HG03108 (cell line): ENCODE data around the gene GATA2.

Experiments
- ATAC-seq: cut with Tn5 transposase; IDR thresholded peaks from one replicate; pipeline ENCODE4 v1.9.1; 2021; ENCODE audit warnings: moderate library complexity; ENCODE audit not compliant: unreplicated experiment

GATA2 gene

DNA sequence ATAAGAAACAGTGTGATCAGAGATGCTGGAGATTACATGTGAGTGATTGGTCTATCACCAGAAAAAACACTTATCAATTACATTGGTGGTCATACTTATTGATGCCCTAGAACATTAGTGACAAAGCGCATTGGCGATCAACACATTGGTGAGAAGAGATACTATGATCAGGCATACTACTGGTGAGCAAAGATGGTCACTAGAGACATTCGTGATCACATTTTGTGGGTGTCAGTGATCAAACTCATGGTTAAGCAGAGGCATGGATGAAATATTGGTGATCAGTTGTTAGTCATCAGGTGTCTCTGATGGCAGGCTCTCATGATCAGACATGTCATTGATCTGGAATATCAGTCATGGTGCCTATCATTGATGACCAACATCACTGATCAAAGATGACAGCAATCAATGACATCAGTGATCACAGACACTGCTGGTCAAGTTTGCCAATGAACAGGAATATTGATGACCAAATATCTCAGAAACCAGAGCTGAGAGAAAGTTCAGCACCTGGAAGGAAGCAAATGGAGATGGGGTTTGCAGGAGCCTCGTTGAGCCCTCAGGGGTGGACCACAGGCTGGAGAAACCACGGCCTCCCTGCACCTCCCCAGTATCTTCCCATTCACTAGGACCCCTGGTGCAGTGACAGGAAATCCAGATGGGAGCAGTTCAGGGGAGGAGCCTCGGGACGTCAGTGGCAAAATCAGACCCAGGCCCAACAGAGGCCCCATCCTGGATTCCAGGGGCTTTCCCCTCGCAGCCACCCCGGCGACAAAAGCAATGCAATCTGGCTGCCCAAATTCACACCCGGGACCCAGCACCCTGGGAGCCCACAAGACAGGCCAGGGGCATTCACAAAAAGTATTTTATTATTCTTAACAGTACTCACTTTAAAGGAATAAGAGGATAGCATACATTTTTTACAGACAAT lies 14.2 kb downstream of the GATA2 start:
- ATAC-seq = no peak

DNA sequence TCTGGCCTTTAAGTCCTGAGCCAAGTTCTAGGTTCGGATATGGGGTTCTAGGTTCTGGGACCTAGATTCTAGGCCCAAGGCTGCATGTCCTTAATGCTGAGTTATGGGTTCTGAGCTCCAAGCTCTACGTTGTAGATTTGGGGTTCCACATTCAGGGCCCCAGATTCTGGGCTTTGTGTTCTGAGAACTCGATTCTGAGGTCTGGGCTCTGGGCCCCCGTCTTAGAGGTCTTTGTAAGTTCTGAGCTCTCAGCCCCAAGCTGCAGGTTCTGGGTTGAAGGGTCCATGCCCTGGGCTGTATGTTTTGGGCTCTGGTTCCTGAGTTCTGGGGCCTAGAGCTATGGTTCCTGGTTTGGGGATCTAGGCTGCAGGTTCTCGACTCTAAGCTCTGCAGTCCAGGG lies 16.3 kb downstream of the GATA2 start:
- no peak for ATAC-seq

DNA sequence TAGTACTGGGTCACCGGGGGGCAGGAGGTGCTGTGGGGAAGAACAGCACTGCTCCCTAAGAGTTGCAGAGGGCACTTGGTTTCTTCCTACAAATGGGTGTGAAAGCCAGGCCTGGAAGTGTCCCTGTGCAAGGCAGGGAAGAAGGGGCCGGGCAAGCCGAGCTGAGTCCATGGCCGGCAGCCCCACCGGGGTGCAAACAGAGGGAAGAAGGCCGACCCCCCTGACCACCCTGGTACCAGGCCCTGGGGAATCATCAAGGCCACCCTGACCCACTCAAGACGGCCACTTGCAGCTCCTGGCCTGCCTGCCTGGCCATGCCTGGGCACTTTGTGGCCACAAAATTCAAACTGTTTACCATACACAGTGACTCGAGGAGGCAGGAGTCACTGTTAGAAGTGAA lies 17.6 kb downstream of the GATA2 start:
- no peak for ATAC-seq

DNA sequence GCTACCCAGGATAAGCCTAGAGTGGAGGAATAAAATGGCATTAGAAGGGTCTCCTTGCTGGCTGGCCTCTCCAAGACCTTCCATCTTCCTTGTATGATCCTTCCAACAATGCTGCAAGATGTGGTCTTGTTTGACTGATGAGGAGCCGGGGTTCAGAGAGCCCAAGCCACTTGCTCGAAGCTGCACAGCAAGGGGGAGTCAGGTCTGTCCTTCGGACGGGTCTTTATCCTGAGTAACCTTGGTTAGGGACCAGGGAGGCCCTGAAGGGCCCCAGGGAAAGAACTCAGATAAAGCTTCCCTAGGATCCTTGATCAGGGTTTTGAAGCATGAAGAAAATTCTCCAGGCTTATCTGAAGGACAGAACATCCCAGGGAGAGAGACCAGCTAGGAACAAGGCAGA lies 19.3 kb downstream of the GATA2 start:
- no peak for ATAC-seq

DNA sequence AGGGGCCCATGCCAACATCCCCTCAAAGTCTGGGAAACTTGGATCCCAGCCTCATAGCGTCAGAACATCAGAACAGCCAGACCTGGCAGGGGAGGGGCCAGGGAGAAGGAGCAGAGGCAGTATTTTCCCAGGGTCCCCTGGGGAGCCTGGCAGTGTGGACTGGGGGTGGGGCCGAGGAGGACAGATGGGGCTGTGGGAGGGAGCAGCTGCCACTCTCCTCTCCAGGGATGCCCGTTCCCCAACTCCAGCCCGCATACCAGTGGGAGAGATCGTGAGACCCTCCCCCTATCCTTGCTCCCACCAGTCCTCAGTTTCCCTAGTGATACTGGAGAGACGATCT lies 19.9 kb downstream of the GATA2 start:
- no peak for ATAC-seq

DNA sequence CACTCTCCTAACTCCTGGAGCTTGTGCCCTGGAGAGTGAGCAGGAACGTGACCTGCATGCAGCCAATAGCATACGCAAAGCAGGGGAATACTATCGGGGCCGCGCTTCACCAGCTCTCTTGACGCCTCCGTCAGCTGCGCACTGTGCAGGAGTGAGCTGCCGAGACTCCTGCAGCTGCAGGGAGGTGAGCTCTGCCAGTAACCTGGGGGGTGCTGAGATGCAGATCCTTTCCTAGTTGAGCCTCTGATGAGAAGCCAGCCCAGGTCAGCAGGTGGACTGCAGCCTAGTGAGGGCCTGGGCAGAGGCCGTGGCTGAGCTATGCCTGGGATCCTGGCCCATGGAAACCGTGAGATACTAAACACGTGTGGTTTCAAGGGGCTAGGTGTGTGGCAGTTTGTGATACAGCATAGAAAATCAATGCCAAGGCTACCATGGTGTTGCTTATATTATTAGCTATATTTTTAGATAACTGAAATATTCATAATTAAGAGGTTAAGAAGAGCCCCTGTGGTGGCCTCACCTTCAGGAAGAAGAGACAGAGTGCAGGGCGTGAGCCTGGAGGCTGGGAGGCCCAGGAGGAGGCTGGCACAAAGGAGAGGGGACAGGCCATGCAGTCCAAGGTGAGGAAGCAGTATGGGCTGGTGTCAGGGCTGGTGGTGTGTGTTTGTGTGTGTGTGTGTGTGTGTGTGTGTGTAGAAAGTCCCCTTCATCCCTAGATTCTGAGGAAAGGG lies 20.4 kb downstream of the GATA2 start:
- no peak for ATAC-seq

DNA sequence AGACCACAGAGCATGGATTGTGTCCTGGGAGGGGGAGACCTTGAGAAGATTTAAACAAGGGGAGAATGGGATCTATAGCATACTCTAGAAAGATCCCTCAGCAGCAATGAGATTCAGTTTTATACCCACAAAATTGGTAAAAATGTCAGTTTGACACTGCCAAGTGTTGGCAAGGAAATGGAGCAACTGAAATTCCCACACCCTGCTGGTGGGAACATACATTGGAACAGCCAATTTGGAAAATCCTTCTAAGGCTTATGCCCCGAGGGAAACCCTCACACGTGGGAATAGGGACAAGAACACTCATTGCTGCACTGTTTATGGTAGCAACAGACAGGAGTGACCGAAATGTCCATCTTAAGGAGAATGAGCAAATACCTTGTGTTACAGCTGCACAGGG lies 21.3 kb downstream of the GATA2 start:
- no peak for ATAC-seq

DNA sequence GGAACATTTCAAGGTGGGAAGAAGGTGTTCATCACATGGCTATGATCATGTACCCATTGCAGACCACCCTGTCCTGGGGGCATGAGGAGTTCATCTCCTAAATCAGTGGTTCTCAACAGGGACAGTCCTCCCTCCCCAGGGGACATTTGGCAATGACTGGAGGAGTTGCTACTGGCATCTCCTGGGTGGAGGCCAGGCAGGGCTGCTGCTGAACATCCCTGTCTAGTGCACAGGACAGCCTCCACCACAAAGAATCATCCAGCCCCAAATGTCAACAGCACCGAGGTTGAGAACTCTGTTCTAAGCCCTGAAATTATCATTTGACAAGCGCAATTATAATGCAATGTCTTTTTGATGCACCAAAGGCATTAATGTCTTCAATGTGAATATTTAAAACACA lies 21.9 kb downstream of the GATA2 start:
- ATAC-seq = no peak

DNA sequence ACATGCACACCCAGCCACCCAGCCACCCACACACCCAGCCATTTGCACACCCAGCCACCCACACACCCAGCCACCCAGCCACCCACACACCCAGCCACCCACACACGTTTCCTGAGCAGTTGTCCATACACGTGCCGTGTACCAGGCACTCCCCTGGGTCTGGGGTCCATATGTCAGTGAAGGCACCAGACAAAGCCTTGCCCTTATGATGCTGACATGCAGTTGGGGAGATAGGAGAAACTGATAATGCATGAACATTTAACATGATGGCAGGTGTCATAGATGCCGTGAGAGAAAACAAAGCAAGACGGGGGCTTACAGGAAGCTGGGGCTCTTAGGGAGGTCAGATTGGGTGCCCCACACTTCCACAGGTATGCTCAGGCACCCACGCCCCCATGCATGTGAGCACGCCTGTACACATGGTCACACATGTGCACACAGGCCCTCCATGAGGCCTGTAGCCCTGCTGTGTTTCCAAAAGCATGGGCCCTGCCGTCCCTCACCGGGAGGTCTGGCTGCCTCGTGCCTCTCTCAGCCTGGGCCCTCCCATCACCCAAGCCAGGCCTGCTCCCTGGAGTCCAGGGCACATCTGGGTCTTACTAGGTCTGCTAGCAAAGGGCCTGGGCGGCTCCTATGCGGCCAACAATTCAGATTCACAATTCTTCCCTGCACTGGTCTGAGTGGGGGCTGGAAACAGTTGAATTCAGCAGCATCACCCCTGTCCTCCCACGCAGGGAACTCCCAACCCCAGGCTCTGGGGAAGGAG lies 22.7 kb downstream of the GATA2 start:
- ATAC-seq = no peak

DNA sequence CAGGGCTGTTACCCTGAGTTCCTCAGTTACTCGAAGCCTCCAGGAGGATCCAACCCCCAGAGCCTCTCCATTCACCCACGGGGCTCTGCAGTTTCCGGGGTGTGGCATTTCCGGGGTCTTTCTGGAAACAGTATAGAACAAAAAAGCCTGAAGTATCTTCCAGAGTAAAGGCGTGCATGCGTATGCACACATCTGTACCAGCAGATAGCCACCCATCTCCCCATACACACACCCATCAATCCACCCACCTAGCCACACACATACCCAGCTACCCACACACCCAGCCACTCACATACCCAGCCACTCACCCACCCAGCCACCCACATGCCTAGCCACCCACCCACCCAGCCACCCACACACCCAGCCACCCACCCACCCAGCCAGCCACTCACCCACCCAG lies 23.4 kb downstream of the GATA2 start:
- no peak for ATAC-seq

DNA sequence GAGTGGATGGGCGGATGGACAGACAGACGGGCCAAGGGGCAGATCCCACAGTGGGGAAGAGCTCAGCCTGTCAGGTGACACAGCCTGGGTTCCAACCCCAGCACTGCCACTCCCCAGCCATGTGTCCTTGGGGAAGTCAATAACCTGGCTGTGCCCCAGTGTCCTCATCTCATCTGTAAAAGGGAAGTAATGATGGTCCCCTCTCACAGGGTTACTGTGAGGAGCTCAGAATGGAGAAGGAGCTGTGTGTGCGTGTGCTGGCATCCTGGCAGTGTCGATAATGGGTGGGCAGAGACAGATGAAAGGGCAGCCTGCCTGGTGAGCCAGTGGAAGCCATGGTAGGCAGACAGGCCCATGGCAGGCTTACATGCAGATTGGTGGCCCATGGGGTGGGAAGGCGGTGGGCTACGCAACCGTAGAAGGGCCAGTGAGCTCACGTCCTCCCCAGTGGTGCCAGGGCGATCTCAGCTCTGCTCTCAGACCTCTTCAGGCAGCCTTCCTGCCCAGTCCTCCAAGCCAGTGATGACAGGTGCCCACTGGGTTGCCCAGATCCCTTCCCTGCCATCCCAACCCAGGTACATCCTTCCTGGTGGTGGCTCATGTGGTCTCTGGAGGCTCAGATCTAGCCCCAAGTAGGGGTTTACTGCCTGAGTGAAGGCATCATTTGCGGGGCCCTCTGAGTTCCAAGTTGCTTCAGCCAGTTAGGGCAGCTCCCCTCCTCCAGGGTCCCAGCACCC lies 24.0 kb downstream of the GATA2 start:
- no peak for ATAC-seq

DNA sequence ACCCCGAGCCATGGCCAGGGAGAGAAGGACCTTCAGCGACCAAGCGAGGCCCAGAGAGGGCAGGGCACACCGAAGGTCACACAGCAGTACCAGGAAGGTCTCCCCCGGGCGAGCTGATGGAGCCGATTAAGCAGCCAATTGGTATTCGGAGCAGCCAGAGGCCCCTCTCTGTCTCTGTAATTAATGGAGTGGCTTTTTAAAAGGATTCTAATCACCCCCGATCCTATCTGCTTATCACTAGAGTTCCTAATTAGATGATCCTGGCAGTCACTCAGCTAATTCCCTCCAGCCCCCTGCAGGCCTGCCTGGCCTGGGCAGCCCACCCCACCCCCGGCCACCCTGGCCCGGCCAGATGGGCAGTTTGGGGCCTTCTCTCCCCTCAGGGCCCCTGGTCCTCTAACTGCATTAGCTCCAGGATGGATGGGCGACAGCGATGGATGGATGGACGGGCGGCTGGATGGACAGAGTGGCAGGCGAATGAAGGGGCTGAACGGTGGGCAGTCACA lies 24.7 kb downstream of the GATA2 start:
- no peak for ATAC-seq

DNA sequence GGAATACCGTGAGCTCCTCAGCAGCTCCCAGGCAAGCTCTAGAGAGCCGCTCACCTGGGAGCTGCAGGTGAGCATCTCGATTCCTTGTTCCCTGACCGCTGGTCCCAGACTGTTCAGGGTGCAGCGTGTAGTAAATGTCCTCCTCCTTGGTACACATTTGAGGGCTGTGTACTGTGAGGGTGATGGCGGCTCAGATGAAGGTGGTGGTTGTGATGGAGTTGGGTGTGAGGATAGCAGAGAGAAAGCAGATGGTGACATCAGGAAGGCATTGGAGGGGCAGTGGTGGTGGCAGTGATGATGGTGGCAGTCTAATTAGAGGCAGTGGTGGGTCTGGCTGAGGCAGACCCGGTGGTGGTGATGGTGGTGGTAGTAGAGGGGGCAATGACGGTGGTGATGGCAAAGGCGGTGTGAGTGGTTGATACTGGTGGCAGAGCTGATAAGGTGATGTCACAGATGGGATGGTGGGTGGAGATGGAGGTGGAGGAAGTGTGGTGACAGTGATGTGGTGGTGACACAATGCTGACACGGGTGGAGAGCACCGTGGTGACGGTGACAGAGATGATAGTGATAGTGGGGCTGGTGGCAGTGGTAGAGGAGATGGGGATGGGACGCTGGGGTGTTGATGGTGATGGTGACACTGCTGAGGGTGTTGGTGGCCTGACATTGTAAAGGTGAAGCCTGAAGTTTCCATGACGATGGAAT lies 26.0 kb downstream of the GATA2 start, which contains the start of gene DNAJB8:
Gene DNAJB8, minus strand, starts transcription at position 51 of the 702 bp plus-strand sequence. CDS start 3,645 bp downstream, outside the sequence.
- no peak for ATAC-seq

DNA sequence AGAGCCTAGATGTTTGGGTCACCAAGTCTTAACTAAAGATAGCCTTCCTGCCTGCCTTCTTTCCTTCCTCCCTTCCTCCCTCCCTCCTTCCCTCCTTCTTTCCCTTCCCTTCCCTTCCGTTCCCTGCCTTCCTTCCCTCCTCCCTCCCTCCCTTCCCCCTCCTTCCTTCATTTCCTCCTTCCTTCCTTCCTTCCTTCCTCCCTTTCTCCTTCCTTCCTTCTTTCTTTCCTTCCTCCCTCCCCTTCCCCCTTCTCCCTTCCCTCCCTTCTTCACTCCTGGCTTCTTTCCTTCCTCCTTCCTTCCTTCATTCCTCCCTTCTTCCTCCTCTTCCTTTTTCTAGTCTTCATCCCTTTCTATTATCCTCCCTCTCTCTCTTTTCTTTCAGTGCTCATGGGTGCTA lies 28.3 kb downstream of the GATA2 start:
- ATAC-seq = no peak

DNA sequence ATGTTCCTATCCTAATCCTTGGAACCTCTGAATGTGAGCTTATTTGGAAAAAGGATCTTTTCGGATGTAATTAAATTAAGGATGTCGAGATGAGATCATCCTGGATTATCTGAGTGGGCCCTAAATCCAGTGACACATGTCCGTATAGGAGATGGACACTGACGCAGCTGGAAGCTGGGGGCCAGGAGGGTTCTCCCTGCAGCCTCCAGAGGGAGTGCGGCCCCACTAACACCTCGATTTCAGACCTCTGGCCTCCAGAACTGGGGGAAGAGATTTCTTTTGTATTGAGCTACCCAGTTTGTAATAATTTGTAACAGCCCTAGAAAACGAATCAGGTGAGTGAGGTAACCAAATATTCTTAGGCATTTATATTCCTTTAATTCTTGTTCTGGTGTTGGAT lies 28.8 kb downstream of the GATA2 start:
- no peak for ATAC-seq

DNA sequence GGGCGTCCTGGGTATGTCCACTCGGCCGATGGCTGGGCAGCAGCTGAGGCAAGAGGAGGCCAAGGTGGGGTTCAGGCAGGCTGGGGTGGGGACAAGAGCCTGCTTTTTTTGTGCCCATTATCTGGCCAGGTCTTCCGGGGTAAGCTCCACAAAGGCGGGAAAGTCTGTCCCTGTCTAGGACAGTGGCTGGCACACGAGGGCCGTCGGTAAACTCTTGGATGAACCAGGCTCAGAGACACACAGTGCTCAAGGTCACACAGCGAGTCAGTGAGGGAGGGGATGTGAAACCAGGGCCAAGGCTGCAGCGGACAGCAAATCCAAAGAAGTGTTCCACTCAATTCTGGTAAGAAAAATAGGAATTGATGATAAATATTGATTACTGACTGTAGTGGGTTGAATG lies 29.2 kb downstream of the GATA2 start:
- no peak for ATAC-seq

DNA sequence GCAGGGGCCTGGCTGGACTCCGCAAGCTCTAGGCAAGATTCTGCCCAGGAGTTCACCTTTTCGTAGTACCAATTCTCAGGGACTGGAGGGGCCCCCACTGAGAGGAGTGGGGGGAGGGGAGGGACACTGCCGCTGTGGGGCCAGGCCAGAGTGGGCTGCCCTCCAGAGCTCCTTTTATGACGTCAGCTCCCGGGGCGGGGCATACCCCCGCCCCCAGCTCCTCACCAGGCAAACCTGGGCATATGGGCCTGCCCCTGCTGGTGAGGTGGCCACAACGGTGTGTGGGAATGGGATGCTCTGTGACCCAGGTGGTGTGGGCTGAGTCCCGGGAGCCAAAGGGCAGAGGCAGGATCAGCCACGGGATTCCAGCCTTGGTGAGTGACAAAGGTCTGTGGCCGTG lies 29.6 kb downstream of the GATA2 start:
- no peak for ATAC-seq

DNA sequence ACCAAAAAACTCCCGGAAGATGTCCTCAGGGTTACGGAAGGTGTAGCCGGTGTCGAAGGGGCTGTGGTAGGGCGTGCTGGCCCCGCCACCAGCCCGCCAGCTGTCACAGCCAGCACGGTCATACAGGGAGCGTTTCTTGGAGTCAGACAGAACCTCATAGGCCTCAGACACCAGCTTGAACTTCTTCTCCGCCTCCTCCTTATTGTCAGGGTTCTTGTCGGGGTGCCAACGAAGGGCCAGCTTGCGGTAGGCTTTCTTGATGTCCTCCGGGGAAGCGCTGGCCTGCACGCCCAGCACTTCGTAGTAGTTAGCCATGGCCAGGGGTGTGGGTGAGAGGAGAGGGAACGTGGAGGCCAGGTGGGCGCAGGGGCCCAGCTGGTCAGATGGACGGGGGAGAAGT lies 30.1 kb downstream of the GATA2 start:
- ATAC-seq = no peak

DNA sequence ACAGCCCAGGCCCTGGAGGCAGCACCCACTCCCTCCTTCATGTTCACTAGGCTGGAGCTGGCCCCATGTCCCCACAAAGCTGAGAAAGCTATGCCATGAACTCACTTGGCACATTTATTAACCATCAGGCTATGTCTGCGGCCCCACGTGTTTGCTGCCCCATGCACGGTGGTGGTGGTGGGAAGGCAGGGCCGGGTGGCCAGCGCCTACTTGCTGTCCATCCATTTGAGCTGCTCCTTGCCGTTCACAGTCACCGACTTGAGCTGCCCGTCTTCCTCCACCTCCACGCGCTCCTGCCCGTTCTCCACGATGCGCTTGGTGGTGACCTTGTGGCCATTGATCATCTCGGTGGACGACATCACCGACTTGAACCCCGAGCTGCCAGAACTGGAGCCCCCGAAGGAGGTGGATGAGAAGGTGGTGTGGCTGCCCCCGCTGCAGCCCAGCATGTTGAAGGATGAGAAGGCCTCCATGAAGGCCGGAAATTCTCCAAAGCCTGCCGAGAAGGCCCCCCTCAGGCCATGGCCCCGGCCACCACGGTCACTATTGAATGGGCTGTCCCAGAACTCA lies 30.6 kb downstream of the GATA2 start:
- ATAC-seq = no peak

DNA sequence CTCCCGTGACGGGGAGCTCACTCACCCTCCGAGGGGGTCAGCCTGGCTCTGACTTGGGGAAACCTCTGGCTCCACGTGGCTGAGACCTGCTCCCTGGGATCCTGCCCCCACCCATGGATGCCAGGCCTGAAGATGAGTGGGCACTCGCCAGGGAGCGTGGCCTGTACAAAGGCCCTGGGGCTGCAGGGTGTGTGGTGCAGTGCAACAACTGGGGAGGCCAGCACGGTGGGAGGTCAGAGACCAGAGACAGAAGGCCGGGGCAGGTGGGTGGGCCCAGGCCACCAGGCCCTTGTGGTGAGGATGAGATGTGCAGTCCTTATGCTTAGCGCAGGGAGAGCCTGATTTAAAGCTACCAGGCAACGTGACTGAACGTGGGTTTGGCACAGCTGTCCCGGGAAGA lies 31.3 kb downstream of the GATA2 start:
- no peak for ATAC-seq
